ENCODE data around the gene ANKRD13B. TPM values are rescaled to one million over a fixed set of nuclear protein-coding genes. Genes with fewer than 3 reads are reported as not detected.

The ANKRD13B gene
- total and polyA plus RNA-seq, 7 donors: 1.6 to 17.2 (median 5.4) TPM

- Histone ChIP-seq H3K36me3 (no peaks in the 10 kb centered on the region), H3K27me3 (no peaks in the 10 kb centered on the region), H3K9me3 (no peaks in the 10 kb centered on the region), H3K4me3 (peak overlapping the region in 3 of 4 donors; percentile 10 to 90 (median 35)), H3K4me1 (peaks cover 0 to 74% (median 68%) of the 10 kb centered on the region in 4 donors), H3K27ac (peak overlapping the region; percentile 78 to 92 (median 90))
- peak; percentile 86 for DNase-seq
- intact Hi-C loops (cut with DNase I): loop anchor here (1.0 kb wide), 2 partner anchors 11 to 22 kb away; no protein-coding TSS in a partner anchor
- 18 to 49% methylated on average over 31 of the region's 31 CpGs for WGBS, 2 donors
- TF ChIP-seq POLR2A (IDR thresholded peaks at IDR 0.05) (no peak), POLR2AphosphoS5 (IDR thresholded peaks at IDR 0.05) (no peak), EP300 (IDR thresholded peaks at IDR 0.05) (no peak)
- TF ChIP-seq, protein P1, sequence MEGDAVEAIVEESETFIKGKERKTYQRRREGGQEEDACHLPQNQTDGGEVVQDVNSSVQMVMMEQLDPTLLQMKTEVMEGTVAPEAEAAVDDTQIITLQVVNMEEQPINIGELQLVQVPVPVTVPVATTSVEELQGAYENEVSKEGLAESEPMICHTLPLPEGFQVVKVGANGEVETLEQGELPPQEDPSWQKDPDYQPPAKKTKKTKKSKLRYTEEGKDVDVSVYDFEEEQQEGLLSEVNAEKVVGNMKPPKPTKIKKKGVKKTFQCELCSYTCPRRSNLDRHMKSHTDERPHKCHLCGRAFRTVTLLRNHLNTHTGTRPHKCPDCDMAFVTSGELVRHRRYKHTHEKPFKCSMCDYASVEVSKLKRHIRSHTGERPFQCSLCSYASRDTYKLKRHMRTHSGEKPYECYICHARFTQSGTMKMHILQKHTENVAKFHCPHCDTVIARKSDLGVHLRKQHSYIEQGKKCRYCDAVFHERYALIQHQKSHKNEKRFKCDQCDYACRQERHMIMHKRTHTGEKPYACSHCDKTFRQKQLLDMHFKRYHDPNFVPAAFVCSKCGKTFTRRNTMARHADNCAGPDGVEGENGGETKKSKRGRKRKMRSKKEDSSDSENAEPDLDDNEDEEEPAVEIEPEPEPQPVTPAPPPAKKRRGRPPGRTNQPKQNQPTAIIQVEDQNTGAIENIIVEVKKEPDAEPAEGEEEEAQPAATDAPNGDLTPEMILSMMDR (IDR thresholded peaks at IDR 0.05): no peak
Observed at GRCh38 chr17:29591146-29591736, 1.7 kb upstream of the ANKRD13B start.

DNA sequence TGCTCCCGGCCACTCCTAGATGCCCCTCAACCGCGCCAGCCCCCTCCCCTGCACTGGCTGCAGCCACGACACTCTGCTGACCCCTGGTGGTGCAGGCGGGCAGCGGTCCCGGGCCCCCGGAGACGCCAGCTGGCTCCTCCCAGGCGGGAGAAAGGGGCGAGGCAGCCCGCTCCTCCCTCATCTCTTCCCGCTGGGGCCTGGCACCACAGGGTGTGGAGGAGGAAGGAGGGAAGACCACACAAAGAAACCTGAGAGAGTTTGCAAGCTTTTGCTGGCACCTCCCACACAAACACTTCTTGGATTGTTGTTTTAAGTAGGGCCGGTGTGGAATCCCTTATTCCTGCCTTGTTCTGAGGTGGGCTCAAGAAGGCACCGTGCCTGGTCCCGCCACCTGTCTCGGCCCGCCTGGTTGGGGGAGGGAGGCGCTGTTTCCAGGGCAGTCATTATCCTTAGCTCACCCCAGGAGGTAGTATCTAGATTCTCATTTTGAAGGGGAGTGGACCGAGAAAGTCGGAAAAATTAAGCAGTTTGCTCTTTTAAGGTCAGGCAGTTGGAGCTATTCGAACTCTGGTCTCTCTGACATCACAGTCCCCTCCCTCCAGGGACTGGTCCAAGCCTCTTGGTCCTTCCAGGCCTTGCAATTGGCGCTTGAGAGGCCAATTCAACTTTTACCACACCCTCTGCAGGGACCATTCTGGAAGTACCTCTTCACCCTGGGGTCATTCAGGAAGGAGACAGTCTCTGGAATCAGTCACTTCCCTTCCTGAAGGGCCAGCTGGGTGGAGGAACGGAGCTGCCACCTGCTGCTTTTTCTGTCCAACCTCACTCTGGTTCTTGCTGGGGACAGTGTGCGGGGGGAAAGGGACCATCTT is 959 bp upstream of the ANKRD13B start:
- intact Hi-C loops (cut with DNase I): loop anchor here (1.0 kb wide), 2 partner anchors 12 to 21 kb away; no protein-coding TSS in a partner anchor
- peak overlapping the region in 3 of 4 donors; percentile 10 to 90 (median 35) for H3K4me3 ChIP-seq
- H3K27ac ChIP-seq: peak overlapping the region; percentile 78 to 92 (median 90)
- no peaks in the 10 kb centered on the region for H3K36me3 ChIP-seq
- H3K4me1 ChIP-seq: peaks cover 0 to 68% (median 61%) of the 10 kb centered on the region in 4 donors
- H3K9me3 ChIP-seq: no peaks in the 10 kb centered on the region
- DNase-seq: peak; percentile 93
- peak in 1 of 2 donors; percentile 39 for TF ChIP-seq POLR2A (IDR thresholded peaks at IDR 0.05)
- TF ChIP-seq POLR2AphosphoS5 (IDR thresholded peaks at IDR 0.05): peak in 3 of 4 donors; percentile 27 to 44 (median 39)
- TF ChIP-seq EP300 (IDR thresholded peaks at IDR 0.05): no peak
- TF ChIP-seq, protein P1 (IDR thresholded peaks at IDR 0.05): peak; percentile 93 to 99 (median 97)
- WGBS, 2 donors: 4 to 13% methylated on average over 25 of the region's 25 CpGs
- no peaks in the 10 kb centered on the region for H3K27me3 ChIP-seq

DNA sequence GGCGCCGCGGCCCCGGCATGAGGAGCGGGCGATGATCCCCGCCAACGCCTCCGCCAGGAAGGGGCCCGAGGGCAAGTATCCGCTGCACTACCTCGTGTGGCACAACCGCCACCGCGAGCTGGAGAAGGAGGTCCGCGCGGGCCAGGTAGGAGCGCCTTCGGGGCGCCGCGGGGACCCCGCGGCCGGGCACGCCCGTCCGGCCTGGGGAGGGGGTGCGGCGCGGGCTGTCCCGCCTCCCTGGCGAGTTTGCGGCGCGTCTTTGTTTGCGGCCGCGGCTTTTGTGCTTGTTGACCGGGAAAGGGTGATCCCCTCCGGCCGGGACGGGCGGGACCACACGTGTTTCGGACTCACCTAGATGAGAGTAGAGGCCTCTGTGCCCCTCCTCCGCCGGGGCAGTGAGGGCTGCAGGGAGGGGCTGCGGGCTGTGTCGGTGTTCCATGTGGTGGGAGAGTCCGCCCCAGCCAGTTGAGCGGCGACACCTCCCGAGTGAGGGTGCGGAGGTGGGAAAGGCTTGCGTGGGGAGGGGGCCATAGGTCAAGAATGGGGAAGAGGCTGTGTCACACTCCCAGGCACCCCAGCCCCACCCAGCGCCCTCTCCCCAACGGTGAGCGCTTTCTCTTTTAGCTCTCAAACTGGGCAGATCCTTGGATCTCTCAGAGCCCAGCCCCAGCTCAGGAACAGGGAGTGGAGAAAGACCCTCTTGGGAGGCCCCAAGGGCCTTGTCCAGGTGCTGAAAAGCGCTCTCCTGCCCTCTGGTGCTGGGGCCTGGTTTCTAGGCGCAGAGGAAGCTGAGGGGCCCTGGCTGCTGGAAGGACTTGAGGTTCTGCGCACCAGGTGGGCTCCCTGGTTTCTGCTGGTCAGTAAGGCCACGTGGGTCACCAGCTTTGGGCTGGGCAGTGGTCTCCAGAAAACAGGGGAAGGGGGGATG is 923 bp downstream of the ANKRD13B start:
- Histone ChIP-seq H3K36me3 (no peaks in the 10 kb centered on the region), H3K27me3 (no peaks in the 10 kb centered on the region), H3K4me3 (peak overlapping the region; percentile 24 to 74 (median 72)), H3K9me3 (no peaks in the 10 kb centered on the region), H3K27ac (peak overlapping the region in 3 of 4 donors; percentile 38 to 43 (median 39)), H3K4me1 (peaks cover 0 to 49% (median 44%) of the 10 kb centered on the region in 4 donors)
- WGBS, 2 donors: 4 to 5% methylated on average over 64 of the region's 64 CpGs
- TF ChIP-seq, protein P1 (IDR thresholded peaks at IDR 0.05): no peak
- no peak for TF ChIP-seq POLR2A (IDR thresholded peaks at IDR 0.05)
- no peak for TF ChIP-seq EP300 (IDR thresholded peaks at IDR 0.05)
- TF ChIP-seq POLR2AphosphoS5 (IDR thresholded peaks at IDR 0.05): no peak
- intact Hi-C loops (cut with DNase I): no loop called here
- DNase-seq: peak; percentile 68

DNA sequence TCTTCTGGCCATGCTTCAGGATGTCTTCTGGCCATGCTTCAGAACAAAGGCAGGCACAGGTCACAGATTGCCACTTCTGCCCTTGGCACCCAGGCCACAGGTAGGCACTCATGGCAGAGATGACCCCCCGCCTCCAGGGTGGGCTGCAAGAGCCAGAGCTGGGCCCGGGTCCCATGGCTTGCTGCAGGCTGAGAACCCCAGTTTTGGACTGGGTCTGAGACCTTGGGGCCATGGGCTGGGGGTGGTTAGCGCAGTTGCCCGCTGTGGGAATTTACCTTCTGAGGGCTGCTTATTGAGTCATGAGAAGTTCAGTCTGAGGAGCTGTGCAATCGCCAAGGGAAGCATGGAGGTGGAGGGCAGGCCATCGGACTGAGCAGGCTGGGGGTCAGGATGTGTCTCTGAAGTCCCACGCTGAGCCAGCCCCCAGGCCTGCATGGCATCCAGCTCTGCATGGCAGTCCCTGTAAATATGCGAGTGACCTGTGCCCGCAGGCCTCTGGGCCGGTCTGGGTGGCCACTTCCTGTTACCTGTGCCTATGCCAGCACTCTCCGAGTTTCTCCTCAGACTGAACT is 1.7 kb downstream of the ANKRD13B start:
- Histone ChIP-seq H3K4me1 (peaks cover 0 to 48% (median 44%) of the 10 kb centered on the region in 4 donors), H3K27me3 (no peaks in the 10 kb centered on the region), H3K4me3 (no peak overlapping the region), H3K27ac (no peak overlapping the region), H3K9me3 (no peaks in the 10 kb centered on the region), H3K36me3 (no peaks in the 10 kb centered on the region)
- WGBS, 2 donors: 88 to 89% methylated on average over 11 of the region's 11 CpGs
- intact Hi-C loops (cut with DNase I): no loop called here
- TF ChIP-seq, protein P1 (IDR thresholded peaks at IDR 0.05): no peak
- TF ChIP-seq EP300 (IDR thresholded peaks at IDR 0.05): no peak
- TF ChIP-seq POLR2A (IDR thresholded peaks at IDR 0.05): no peak
- TF ChIP-seq POLR2AphosphoS5 (IDR thresholded peaks at IDR 0.05): no peak
- DNase-seq: no peak
